Chondrocyte (in vitro differentiated cells): ENCODE measurements around the gene NLRP2B. TPM values are rescaled to one million over a fixed set of nuclear protein-coding genes. Genes with fewer than 3 reads are reported as not detected.

Experiments used
- DNase-seq: peaks from one replicate; pipeline ENCODE4 v3.0.0; 2021; ENCODE audit warnings: mixed read lengths, low spot score
- H3K27ac Mint-ChIP-seq: one replicate; pipeline ENCODE4 v1.8.0; 2021; ENCODE audit warnings: mild to moderate bottlenecking, moderate library complexity, mixed read lengths; ENCODE audit not compliant: unreplicated experiment
- H3K27me3 Mint-ChIP-seq: 2 replicates; pipeline ENCODE4 v1.8.0; 2021; ENCODE audit warnings: low read depth, mixed read lengths
- H3K36me3 Mint-ChIP-seq: 2 replicates; pipeline ENCODE4 v1.8.0; 2021; ENCODE audit warnings: low read depth, mixed read lengths
- H3K4me1 Mint-ChIP-seq: 2 replicates; pipeline ENCODE4 v1.8.0; 2021; ENCODE audit warnings: low read depth, mild to moderate bottlenecking, mixed read lengths
- H3K4me3 Mint-ChIP-seq: one replicate; pipeline ENCODE4 v1.8.0; 2021; ENCODE audit warnings: mild to moderate bottlenecking, moderate library complexity, mixed read lengths; ENCODE audit not compliant: unreplicated experiment
- H3K9me3 Mint-ChIP-seq: 2 replicates; pipeline ENCODE4 v1.8.0; 2021; ENCODE audit warnings: low read depth, mixed read lengths
- CTCF ChIP-seq: fragments of 200-600 bp; sonication (generic); IDR thresholded peaks from 2 replicates; pipeline ENCODE4 v1.5.0; 2021; ENCODE audit warnings: antibody characterized with exemption, mild to moderate bottlenecking, moderate library complexity
- total RNA-seq: library from RNA; stranded (reverse); gene quantifications from 3 replicates; pipeline ENCODE4 v1.2.1, GENCODE V29; 2021

Gene NLRP2B
- total RNA-seq, 1 donor from 2014 or later, result not detected

- H3K27ac Mint-ChIP-seq, result no peak overlapping the region
- peaks cover 50% of the 10 kb centered on the region for H3K9me3 Mint-ChIP-seq
- H3K4me3 Mint-ChIP-seq, result no peak overlapping the region
- no peaks in the 10 kb centered on the region for H3K4me1 Mint-ChIP-seq
- TF ChIP-seq CTCF, result no peak
- DNase-seq, result no peak
- H3K27me3 Mint-ChIP-seq, result no peaks in the 10 kb centered on the region
- H3K36me3 Mint-ChIP-seq, result no peaks in the 10 kb centered on the region
Observed at GRCh38 chrX:57652705-57653104, 27.4 kb downstream of the NLRP2B start.

GRCh38 chrX:57651169-57651919 lies 28.7 kb downstream of the NLRP2B start:
- no peak for DNase-seq
- no peak for TF ChIP-seq CTCF
- Mint-ChIP-seq H3K4me1 (no peaks in the 10 kb centered on the region), H3K36me3 (no peaks in the 10 kb centered on the region), H3K9me3 (peaks cover 43% of the 10 kb centered on the region), H3K4me3 (no peak overlapping the region), H3K27me3 (no peaks in the 10 kb centered on the region), H3K27ac (no peak overlapping the region)

GRCh38 chrX:57647020-57647419 lies 33.0 kb downstream of the NLRP2B start:
- Mint-ChIP-seq H3K27me3 (no peaks in the 10 kb centered on the region), H3K36me3 (no peaks in the 10 kb centered on the region), H3K9me3 (peaks cover 36% of the 10 kb centered on the region), H3K4me1 (peaks cover 9% of the 10 kb centered on the region), H3K4me3 (no peak overlapping the region), H3K27ac (no peak overlapping the region)
- no peak for TF ChIP-seq CTCF
- DNase-seq, result no peak

- Mint-ChIP-seq H3K4me1 (peaks cover 9% of the 10 kb centered on the region), H3K27me3 (no peaks in the 10 kb centered on the region), H3K9me3 (peaks cover 45% of the 10 kb centered on the region), H3K27ac (no peak overlapping the region), H3K36me3 (peaks cover 3% of the 10 kb centered on the region), H3K4me3 (no peak overlapping the region)
- no peak for DNase-seq
- no peak for TF ChIP-seq CTCF
Observed at GRCh38 chrX:57643698-57644097, 36.4 kb downstream of the NLRP2B start.

- H3K4me3 Mint-ChIP-seq, result no peak overlapping the region
- peaks cover 3% of the 10 kb centered on the region for H3K36me3 Mint-ChIP-seq
- no peak overlapping the region for H3K27ac Mint-ChIP-seq
- TF ChIP-seq CTCF, result no peak
- no peak for DNase-seq
- peaks cover 56% of the 10 kb centered on the region for H3K9me3 Mint-ChIP-seq
- H3K27me3 Mint-ChIP-seq, result no peaks in the 10 kb centered on the region
- peaks cover 9% of the 10 kb centered on the region for H3K4me1 Mint-ChIP-seq
Observed at GRCh38 chrX:57641338-57641737, 38.7 kb downstream of the NLRP2B start.
